ENCODE data around the gene MACIR.
A peak's percentile ranks its signal among the peaks of the same experiment; 100 is the strongest.
"Not testable (repeated sequence)": the region's sequence is repeated elsewhere in the genome, so short reads cannot be mapped to it uniquely, and the experiment has no call there.

MACIR gene

GRCh38 chr5:103258368-103258956 lies at the start of gene MACIR:
Gene MACIR, plus strand, starts transcription at chr5:103258763. Its CDS starts 17,157 bp downstream, at chr5:103275920.
- peak; percentile 78 to 90 (median 86) for DNase-seq (ENCODE audit: low read depth in 3 of 3)

- DNase-seq (ENCODE audit: low read depth in 3 of 3): no peak
These were observed 49.5 kb upstream of the MACIR start for GRCh38 chr5:103209065-103209464.

- no peak for DNase-seq (ENCODE audit: low read depth in 3 of 3)
These were observed 47.6 kb upstream of the MACIR start for GRCh38 chr5:103210952-103211351.

GRCh38 chr5:103211576-103212561 lies 46.7 kb upstream of the MACIR start:
- no peak for DNase-seq (ENCODE audit: low read depth in 3 of 3)

DNA sequence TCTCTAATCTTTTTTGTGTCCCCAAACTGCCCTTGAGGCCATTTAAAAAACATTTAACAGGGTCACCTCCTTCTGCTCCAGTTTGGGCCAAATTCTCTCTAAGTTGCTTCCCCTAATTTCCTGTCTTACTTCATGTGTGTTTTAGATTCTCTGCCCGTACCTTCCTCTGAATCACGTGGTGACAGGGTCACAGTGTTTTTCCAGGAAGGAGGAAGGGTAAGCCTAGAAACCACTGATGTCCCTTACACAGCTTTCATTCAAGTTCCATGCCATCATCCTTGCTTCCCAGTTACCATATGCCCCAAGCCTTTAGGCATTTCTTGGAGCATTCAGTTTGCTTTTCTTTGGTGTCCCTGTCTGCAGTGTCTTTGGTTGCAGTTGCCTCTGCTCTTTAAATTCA lies 42.4 kb upstream of the MACIR start:
- no peak for DNase-seq (ENCODE audit: low read depth in 3 of 3)

GRCh38 chr5:103216697-103217096 lies 41.9 kb upstream of the MACIR start:
- no peak for DNase-seq (ENCODE audit: low read depth in 3 of 3)

- DNase-seq (ENCODE audit: low read depth in 3 of 3): no peak
These were observed 41.5 kb upstream of the MACIR start for GRCh38 chr5:103217101-103217500.

DNA sequence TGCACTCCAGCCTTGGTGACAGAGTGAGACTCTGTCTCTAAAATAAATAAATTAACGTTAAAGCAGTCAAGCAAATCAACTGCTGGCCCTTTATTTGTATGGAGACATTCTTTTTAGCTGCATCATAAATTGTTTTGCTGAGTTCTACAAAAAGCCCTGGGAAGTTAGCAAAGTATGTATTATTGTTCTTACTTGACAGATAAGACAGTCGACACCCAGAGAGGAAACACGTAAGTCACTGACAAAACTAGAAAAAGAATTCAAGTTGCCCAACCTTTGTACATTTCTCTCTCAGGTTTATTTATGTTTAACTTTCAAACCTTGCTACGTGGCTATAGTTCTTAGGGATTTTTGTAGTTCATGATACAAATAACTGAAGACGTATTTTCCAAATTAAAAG lies 40.4 kb upstream of the MACIR start:
- no peak for DNase-seq (ENCODE audit: low read depth in 3 of 3)

- DNase-seq (ENCODE audit: low read depth in 3 of 3): not testable (repeated sequence)
These were observed 39.5 kb upstream of the MACIR start for GRCh38 chr5:103219074-103219473.

DNA sequence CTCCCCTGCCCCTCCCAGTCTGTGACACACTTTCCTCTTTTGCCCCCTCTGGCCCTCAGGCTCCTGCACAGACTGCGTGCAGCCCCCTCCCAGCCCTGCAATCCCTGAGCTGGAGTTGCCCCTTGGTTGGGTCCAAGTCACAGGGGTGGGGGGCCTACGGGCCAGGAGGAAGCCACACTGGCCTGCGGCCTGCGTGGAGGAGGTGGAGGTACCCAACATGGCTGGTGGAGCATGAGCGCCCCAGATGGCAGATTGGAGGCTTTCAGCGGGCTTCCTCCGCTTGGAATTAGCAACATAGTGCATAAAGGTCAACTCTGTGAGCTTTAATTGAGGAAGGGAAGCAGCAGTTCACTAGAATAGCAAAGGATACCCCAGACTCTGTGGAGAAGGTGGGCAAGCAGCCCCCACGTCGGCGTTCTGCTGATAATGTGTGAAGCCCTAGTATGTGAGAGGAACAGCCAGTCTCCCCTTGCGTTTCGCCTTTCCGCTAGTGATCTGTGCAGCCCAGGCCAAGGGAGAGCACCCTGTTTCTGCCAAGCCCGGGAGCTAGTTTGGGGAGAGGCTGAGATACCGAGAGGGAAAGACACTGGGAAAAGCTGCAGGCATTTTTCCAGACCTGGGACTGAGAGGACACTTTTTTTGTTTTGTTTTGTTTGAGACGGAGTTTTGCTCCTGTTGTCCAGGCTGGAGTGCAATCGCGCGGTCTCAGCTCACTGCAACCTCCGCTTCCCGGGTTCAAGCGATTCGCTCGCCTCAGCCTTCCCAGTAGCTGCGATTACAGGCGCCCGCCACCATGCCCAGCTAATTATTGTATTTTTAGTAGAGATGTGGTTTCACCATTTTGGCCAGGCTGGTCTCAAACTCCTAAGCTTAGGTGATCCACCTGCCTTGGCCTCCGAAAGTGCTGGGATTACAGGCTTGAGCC lies 35.3 kb upstream of the MACIR start:
- DNase-seq (ENCODE audit: low read depth in 3 of 3): no peak

- DNase-seq (ENCODE audit: low read depth in 3 of 3): no peak
These were observed 34.3 kb upstream of the MACIR start for GRCh38 chr5:103224118-103224893.

DNA sequence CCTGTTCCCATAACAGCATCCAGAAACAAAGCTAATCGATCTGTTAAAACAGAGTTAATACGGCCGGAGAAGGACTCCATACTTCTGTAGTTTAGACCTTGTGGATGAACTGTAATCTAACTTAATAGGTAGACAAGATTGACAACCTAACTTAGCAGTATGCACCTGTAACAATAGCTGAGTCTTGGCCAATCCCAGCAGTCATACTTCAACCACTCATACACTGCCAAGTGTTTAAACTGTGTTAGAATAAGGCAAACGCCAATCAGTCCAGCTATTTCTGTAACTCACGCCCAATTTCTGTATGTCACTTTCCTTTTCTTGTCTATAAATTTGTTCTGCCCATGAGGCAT lies 33.7 kb upstream of the MACIR start:
- no peak for DNase-seq (ENCODE audit: low read depth in 3 of 3)

DNA sequence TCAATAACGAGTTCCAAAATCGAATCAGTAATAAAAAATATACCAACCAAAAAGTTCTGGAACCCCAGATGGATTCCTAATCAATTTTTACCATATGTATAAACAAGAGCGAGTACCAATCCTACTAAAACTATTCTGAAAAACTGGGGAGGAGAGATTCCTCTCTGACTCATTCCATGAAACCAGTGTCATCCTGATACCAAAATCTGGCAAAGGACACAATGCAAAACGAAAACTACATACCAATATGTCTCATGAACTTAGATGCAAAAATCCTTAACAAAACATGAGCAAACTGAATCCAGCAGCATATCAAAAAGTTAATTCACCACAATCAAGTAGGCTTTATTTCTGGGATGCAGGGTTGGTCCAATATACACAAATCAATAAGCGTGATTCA lies 30.5 kb upstream of the MACIR start:
- DNase-seq (ENCODE audit: low read depth in 3 of 3): no peak

DNA sequence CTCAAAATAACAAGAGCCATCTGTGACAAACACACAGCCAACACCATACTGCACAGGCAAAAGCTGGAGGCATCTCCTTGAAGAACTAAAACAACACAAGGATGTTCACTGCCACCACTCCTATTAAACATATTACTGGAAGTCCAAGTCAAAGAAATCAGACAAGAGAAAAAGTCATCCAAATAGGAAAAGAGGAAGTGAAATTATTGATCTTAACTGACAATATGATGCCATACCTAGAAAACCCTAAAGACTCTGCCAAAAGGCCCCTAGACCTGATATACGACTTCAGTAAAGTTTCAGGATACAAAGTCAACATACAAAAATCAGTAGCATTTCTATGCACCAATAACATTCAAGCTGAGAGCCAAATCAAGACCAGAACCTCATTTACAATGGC lies 30.0 kb upstream of the MACIR start:
- DNase-seq (ENCODE audit: low read depth in 3 of 3): no peak

DNA sequence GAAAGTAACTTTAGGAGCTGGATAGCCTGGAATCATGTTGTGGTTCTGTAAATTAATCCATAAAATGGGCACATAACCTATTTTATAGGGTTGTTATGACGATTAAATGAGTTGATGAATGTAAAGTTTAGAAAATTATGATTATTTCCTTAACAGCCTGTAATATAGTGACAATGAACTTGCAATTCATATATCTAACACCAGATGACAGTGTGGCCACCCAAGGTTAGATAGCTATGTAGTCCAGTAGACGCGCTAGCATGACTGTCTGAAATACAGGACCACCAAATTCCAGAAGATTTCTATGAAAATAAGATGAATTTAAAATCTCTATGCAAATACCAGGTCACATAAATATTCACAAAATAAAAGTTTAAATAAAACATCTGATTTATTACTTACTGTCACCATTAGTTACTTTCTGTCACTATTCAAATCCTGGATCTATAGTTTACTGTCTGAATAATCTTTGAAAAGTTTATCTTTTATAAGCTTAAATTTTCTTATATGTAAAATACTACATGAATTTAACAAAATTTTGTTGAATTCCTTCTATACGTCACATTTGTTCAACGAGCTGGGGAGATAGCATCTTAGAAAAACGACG lies 26.1 kb upstream of the MACIR start:
- no peak for DNase-seq (ENCODE audit: low read depth in 3 of 3)

- no peak for DNase-seq (ENCODE audit: low read depth in 3 of 3)
These were observed 24.2 kb upstream of the MACIR start for GRCh38 chr5:103234239-103234975.

DNA sequence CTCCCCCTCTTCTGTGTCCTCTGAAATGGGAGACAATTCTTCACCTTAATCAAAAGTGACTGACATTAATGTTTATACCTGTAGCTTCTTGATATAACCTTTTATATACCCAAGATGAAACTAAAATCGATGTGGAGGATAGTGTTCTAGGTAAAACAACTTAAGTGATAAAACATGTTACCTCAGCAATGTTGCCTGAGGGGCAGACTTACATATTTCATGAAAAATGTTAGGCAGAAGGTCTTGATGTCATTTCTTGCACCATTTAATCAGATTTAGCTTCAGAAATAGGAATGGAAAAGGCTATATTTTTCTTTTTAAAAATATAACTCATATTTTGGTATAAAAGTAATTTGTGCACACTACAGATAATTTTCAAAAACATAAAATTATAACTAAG lies 22.7 kb upstream of the MACIR start:
- no peak for DNase-seq (ENCODE audit: low read depth in 3 of 3)

- DNase-seq (ENCODE audit: low read depth in 3 of 3): no peak
These were observed 20.8 kb upstream of the MACIR start for GRCh38 chr5:103237778-103238177.

DNA sequence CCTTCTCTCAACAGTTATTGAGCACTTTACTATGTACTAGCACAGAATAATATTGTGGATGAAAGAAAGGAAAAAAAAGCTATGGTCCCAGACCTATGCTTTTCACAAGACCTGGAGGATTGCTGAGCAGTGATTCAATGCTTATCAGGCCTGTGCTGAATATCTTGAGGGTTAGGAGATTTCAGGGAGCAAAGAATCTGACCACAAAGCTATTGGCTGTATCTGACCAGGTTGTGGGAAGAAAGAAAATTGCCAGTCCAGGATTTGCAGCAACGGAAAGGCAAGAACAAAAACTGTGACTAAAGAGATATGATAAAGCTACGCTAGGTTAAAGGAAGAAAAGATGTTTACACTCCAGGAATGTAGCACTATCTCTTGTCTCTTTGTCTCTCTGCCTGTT lies 14.9 kb upstream of the MACIR start:
- DNase-seq (ENCODE audit: low read depth in 3 of 3): no peak

DNA sequence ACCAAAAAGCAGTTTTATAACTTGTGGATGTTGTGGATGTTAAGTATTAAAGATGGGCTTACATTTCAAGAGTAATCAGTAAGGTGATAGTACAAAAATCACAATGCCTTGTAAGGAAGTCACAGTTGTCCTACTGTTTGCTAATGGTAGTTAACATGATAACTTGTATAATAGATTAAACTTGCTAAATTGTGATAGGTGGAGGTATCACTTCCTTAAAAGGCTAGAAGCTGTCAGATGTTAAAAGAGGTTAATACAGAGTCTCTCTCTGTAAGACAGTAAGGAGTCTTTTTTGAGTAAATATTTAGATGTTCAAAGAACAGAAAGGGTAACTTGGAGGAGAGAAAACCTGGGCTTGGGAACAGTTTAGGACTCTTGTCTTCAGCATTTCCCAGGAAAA lies 14.2 kb upstream of the MACIR start:
- no peak for DNase-seq (ENCODE audit: low read depth in 3 of 3)

Data from stimulated activated CD4-positive, alpha-beta T cell treated with anti-CD3 and anti-CD28 coated beads, TNF-alpha, amount 100 ng/mL, for 4 hours (primary cell).